AG08395 (cell line): ENCODE results near the gene SLC4A5.
A peak's percentile ranks its signal among the peaks of the same experiment; 100 is the strongest.

Experiments used
- DNase-seq: peaks from one replicate; pipeline ENCODE4 v3.0.0; 2012; ENCODE audit warnings: mixed read lengths, low spot score

SLC4A5 gene

DNA sequence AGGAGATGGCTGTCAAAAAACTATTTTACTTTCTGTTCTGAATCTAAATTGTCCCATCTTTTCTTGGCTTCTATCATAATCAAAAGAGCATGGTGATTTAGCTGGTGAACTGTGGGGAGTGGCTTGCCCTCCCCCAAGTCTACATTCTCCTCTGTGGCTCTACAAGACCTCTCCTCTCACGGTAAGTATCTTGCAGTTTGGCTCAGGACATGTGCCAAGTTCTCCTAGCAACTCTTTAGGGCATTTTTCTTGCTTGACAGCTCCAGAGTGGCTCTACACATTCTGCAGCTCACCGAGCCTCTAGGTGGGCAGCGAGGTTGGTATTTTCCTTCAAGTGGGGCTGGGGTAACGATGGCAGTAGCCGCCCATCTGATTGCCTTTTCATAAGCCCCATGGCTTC lies 29.1 kb downstream of the SLC4A5 start:
- DNase-seq: no peak

DNA sequence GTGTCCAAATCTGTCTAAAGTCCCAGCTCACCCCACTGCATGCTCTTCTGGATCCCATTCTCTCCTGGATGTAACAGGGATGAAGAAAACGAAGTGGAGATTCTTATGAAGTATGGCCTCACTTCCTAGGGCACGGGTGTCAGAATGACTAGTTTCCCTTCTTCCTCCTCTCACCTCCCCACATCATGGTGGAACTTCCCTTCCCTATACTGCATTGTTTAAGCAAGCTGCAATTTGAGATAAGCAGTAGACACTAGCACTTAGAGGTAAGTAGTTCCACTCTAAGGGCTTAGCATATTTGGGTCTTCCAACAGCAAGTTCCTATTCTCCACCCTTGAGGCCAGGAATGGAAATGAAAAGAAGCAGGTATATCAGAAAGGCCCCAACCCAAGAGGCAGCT lies 29.7 kb downstream of the SLC4A5 start:
- DNase-seq: no peak

DNA sequence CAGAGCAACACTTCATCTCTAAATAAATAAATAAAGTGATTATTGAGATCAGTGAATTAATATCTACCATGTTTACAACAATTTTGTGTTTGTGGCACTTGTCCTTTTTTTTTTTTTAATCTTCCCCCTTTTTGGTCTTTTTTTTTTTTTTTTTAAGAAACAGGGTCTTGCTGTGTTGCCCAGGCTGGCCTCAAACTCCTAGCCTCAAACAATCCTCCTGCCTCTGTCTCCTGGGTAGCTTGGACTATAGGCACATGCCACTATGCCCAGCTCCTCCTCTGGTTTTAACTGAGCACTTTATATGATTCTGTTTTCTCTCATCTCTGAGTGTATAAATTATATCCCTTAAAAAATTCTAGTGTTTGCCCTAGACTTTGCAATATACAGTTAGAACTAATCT lies 30.3 kb downstream of the SLC4A5 start:
- DNase-seq: no peak

DNA sequence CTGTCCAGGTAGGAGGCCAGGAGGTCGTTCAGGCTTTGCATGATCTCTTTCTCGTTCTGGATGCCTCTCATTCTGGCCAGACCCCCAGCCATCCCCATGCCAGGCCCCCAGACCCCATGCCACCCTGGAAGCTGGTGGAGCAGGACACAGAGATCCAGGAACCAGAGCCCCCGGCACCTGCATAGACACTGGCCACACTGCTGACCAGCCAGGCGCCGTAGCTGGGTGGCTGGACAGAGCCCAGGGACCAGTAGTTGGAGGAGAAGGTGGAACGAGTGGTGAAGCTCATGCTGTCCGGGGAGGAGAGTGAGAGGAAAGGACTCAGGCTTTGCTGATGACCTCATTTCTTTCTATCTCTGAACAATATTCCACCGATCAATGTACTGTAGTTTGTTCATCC lies 35.5 kb downstream of the SLC4A5 start:
- no peak for DNase-seq

DNA sequence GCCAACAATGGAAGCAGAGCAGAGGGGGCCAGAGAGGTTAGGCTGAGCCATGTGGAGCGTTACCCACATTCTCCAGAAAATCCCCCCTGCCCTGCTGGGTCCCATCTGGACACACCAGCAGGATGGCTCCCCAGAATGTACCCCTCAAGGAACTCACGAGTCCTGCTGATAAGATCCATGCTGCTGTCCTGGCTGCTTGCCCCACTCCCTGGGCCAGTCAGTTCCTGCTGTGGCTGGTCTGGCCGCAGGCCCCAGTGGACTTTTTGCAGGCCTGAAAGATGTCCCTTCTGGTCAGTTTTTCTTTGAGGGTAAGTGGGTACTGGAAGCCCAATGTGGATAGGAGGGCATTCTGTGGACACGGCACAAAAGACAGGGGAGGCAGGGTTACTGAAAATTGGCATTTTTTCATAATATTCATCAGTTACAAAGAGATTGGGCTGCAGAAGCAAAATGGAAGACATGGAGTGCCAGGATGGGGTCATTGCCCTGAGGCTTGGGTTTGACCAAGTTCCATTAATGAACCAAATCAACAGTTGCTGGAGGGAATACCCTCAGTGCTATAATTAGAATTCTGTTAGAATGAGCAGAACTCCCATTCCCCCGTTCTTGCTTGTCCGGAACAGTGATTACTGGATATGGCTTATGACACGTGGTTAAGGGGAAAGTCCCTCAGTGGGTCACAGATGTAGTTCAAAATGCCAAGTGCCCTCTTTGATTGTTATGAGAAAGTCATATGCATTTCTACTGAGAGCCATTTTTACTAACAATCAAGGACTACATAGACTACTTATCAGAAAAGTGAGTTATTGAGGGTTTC lies 38.7 kb downstream of the SLC4A5 start:
- no peak for DNase-seq

DNA sequence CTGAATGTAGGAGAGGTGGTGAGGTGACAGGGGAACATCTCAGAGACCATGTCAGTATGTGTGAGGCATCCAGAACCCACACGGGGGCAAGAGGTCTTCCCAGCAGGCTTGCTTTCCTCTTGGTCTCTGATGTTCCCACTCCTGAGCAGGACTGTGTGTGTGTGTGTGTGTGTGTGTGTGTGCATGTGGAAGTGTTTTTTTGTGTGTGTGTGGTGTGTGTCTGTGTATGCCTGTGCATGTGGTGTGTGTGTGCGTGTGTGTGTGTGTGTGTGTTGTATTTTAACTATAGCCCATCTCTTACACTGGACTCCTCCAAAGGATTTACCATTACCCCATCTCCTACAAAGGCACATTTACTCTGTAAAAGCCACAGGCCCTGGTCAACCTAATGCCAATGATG lies 40.4 kb downstream of the SLC4A5 start:
- no peak for DNase-seq

DNA sequence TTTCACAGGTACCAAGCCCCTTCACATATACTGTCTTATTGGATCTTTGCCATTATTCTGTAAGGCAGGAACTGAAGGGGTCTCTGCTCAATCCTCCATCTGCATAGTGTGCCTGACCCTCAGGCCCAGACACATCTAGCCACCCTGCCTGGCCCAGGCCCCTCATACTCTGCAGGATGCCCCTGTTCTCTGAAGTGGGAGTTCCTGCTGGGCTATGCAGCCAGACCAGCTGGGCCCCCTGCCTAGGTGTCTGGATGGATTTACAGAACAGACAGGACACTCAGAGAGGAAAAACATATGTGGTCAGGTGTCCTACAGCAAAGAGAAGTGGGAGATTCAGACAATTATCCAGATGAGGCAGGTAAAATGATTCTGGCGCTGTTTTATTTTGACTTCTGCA lies 42.0 kb downstream of the SLC4A5 start:
- DNase-seq: no peak

DNA sequence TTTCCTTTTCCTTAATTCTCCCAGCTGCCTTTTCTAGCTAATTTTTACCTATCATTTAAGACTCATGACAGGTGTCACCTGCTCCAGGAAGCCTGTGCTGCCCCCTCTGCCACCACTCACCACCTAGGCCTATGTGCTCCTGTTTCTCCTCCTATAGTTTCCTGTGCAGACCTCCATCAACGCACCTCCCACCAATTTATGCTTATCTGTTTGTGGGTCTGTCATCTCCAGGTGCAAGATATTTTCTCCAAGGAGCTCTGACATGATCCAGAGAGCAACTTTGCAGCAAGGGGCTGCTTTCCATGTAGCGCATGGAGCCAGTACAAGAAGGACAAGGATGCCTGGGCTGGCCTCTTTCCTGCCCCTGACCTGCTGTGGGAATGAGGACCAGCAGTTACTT lies 42.7 kb downstream of the SLC4A5 start:
- no peak for DNase-seq

DNA sequence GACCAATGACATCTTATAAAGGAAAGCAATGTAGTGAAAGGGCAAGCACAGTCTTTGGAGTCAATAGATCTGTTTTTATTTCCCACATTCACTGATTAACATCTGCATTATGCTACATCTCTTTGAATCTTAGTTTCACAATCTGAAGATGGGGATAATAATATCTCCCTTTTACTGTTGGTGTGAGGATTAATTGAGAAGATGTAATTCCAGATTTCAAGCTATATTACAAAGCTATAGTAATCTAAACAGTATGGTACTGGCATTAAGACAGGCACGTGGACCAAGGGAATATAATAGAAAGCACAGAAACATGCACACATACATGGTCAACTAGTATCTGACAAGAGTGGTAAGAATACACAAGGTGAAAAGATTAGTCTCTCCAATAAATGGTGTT lies 45.3 kb downstream of the SLC4A5 start:
- no peak for DNase-seq

DNA sequence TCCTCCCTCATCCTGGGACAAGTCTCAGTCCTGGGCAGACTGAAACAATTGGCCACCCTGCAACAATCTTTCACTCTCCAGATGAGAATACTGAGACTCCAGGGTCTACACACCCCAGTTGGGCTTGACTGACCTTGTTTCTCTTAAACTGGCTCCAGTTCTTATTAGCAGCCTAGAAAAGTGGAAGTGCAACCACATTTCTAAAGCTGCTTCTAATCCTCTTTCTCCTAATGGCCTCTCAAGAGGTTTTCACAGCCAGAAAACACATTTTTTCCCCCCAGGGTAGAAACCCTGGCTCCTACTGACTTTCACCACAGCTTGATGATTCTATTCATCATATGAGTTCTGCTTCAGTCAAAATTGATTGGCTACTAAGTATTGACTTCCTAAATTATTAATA lies 45.8 kb downstream of the SLC4A5 start:
- no peak for DNase-seq

DNA sequence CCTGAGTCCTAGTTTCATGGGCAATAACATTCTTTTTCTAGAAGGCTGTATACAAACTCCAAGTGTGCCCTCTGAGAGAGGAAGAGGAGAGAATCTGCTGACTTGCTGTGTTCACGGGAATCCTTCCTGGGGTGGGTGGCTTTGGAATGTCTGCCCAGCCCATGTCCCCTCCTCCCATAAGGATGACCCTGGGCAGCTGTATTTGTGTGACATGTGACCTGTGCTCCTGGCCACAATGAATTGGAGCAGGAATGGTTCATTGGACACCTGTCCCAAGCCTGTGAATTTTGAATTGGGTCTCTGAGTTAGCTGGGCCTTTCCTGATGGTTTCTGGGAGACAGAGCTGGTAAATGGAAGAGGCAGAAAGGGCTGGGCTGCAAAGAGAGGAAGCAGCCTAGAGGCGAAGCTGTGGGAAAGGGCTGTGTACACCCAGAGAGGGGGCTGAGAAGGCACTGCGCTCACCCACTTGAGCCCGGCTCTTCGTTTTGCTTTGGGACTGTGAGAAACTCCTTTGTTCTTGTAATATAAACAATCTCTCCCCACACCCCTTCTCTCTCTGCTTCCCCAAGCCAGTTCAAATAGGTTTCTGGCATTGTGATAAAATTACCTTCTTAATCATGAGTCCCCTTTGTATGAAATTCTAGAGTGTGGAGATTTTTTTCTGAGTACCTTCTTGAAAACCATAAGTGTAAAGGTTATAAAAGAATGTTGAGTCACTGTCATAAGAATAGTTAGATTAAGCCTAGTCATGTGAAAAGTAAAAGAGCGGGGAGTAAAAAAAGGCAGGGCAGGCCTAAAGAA lies 49.8 kb downstream of the SLC4A5 start:
- no peak for DNase-seq

DNA sequence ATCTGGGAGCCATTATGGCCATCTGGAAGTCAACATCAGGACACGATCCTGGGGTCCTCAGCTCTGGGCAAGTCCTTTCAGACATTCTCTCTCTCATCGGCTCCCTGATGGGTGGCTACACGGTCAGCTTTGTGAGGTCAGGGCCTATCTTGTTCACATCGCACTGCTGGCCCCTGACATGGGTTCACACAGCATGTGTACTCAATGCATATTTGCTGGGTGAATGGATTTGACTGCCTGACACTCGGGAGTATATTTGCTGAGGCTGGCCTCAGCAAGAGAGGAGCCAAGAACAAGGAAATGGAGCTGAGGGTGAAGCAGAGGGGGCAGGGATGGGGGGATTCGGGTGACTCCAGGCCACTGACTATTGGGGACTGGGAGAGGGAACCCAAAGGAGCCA lies 50.5 kb downstream of the SLC4A5 start:
- no peak for DNase-seq

DNA sequence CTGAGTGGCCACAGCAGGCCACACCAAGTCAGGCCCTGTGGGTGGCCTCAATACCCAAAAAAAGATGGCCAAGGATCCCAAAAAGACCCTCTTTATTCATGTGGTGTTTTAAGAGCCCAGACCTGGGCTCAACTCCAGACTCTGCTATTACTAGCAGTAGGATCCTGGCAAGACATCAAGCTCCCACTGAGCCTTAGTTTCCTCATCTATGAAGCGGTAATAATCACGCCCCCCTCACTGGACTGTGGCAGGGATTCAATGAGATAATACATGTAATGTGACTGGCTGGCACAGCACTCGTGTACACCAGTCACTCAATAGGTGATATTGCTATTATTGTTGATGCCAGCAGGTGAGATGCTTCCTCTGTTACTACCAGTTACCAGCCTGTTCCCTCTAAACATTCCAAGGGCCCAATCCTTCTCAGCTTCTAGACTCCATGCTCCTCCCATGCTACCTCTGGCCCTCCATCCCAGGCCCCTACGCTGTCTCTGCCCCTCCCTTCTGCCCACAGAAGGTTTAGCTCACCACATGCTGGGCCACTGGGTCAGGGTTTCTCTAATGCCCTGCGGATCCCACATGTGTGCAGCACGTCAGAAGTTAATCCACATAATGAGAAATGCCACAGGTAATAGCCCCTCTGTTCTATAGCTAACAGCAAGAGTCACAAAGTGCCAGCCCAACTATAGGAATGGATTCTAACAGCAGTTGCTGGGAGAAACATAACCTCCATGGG lies 51.2 kb downstream of the SLC4A5 start:
- no peak for DNase-seq

DNA sequence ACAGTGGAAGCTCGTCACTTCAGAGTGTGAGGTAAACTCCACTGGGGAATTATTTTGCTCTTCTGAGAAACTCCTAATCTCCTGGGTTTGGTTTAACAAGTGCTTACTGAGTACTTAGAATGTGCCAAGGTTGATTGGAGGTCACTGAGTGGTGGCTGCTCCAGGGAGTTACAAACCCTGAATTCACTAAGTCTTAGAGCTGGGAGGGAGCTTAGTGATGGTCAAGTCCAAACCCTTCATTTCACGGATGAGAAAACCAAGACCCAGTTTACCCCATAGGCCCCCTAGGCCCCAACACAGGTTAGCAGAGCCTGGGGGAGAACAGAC lies 52.0 kb downstream of the SLC4A5 start:
- no peak for DNase-seq

DNA sequence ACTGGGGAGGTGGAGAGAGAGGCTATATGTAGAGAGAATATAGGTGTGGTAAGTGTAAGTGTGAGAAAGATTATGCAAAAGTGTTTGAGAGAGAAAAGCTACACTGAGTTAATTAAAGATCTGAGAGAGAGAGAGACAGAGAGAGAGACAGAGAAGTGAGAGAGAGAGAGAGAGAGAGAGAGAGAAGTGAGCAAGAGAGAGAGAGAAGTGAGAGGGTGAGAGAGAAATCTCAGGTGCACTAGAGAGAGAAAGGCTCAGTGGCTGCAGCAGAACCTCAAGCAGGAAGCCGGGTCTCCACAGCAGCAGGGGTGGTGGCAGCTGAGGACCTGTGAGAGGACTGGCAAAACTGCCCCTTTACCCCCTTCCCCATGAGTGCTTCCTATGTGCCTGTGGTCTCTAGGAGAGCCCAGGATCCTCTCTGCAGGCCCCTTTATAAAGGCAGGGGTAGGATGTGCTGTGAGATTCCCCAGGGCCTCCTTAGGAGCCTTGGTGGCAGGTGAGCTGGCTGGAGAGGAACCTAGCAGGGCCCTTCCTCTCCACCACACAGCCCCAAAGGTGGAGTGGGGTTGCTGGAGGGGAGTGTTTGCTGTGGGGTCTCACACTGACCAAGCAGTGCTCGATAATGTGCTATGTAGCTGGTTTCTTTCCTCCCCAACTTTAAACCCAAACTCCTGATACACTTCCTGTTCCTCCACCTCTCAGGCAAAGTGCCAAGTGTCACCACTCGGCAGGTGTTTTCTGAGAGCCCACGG lies 52.6 kb downstream of the SLC4A5 start:
- no peak for DNase-seq

DNA sequence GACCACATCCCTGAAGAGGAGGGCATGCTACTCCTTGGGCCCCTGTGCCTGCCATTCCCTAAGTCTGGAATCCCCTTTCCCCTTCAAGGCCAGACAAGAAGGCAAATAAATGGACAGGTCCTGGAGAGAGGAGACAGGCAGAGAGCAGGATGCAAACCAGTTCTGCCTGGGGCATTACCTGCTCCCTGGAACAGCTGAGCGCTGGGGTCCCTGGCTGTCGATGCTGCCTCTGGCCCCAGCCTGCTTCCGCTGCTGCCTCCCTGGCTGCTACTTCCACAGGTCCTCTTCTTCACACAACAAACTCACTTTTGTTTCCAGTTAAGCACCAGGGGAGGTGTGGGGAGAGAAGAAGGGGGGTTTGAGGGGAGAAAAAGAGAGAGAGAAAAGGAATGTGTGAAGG lies 53.1 kb downstream of the SLC4A5 start:
- DNase-seq: no peak

DNA sequence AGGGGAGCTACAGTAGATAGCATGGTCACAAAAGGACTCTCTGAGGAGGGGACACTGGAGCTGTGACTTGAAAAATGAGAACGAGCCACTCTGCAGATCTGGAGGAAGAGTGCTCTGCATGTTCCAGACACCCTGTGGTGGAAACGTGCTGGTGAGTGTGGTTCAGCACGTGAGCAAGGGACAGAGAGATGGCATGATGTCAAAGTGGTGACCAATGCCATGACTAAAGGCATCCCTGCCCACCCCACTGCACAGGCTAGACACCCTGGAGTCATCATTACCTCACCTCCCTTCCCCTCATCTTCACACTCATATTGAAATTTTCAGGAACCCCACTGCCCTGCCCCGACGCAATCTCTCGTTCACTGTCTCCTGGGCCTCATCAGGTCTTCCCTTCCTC lies 56.5 kb downstream of the SLC4A5 start:
- peak; percentile 37 for DNase-seq

DNA sequence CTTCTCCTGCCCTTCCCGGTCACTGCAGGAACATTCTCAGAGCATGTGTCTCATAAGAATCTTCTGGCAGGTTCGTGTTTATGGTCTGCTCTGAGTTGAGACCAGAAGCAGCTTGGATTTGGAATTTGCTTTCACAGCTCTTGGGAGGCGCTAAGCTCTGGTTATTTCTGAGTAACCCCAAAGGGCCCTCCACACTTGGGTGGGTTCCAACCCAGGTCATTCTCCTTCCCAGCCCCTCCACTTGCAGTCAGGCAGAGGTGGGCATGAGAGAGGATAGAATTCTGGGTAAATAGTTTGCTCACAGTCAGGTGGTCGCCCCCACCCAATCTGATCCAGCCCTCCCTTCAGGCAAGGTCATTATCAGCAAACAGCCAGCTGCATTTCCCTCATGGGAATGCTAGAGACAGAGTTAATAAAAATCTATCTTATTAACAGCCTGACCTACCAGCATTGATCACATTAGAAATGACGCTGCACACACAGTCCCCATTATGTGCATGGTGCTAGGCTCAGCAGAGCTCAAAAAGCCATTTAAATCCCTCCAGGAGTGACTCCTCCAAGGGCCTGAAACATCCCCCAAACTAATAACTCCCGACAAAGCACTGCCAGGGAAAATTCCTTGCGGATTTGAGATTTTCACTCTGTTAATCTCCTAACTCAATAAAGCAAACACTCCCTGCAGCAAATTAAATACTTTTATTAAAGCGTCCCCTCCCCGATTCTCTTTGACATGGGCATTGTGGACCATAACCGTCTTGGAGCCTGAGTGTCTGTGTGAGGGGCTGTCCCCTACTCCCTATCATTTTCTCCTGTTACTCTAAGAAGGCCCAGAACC lies 61.9 kb downstream of the SLC4A5 start:
- no peak for DNase-seq

DNA sequence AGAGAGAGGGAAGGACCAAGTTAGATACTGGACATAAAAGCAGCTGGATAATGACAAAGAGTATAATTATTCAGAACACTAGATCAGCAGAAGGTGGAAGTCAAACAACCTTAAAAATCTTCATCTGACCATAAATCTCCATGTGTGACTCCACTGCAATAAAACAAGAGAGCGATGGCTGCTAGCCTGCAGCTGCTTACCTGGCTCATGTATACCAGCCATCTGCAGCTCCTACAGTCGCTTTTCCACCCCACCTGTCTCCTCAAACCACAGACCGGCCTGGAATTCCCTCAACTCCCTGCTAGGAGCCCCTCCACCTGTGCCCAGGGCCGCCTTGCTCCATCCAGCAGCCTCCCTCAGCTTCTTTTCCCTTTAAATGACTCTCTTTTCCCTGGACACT lies 64.5 kb downstream of the SLC4A5 start:
- no peak for DNase-seq

DNA sequence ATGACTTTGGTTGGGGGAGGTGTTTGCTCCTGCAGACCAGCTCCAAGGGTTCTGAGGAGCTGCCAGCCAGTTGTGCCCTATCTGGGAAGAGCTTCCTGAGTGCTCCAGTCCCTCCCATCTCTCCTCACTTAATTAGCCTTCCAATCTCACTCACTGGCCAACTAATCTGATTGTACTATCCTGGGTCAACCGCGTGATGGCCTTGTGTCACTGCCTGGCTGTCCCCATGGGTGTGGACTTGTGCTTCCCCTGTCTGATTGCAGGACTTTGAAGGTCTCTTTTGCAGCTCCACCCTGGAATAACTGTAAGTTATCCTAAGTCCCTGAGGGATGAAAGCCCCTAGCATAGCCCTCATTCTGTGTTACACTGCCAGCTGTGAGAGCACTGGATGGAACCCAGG lies 65.0 kb downstream of the SLC4A5 start:
- no peak for DNase-seq

DNA sequence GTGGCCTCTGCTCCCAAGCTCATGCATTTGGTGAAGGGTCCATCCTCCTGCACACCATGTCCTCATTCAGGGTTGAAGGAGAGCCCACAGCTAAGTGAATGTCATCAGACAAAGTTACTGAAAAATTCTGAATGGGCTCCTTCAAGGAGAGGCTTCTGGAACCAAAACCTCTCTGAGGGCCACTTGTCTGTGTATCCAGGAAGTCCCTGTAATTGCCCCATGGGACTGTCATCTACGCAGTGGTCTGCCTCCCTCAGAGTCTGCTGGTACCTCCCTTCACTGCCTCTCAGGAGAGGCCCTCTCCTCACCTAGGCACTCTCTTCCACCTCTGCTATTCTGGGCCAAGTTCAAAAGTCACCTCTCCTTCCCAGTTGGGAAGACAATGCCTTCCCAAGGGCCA lies 68.0 kb downstream of the SLC4A5 start:
- DNase-seq: no peak
